ENCODE measurements around the gene C17orf107. TPM values are rescaled to one million over a fixed set of nuclear protein-coding genes. Genes with fewer than 3 reads are reported as not detected.
"Not testable (repeated sequence)": the region's sequence is repeated elsewhere in the genome, so short reads cannot be mapped to it uniquely, and the experiment has no call there.

C17orf107 gene
- total and polyA plus RNA-seq, 2 of the 13 experiments (the other 11 are each of a cell fraction or from before 2014, with no cell fraction given) = 0.20 to 0.59 TPM

- ATAC-seq (no peak), FAIRE-seq (no peak), DNase-seq (ENCODE audit: low spot score) (no peak)
- Histone ChIP-seq H3K79me2 (ENCODE audit: insufficient read depth, low read length) (peaks cover 36% of the 10 kb centered on the region), H3K27me3 (ENCODE audit: control insufficient read depth in 1 of 2, insufficient read depth in 2 of 2, low read length in 2 of 2) (no peaks in the 10 kb centered on the region), H2AFZ (ENCODE audit: low read length) (no peak overlapping the region), H4K20me1 (ENCODE audit: insufficient read depth, low read length) (no peaks in the 10 kb centered on the region), H3K9me3 (ENCODE audit: low read length) (no peaks in the 10 kb centered on the region), H3K36me3 (replicated peaks in 1 of 2; ENCODE audit: control insufficient read depth in 1 of 2, insufficient read depth in 2 of 2, low read length in 2 of 2) (peaks cover 11 to 31% of the 10 kb centered on the region in 2 experiments), H3K4me1 (ENCODE audit: insufficient read depth, low read length) (peaks cover 41% of the 10 kb centered on the region), H3K27ac (ENCODE audit: extremely low read length, insufficient read depth, low read length) (no peak overlapping the region), H3K4me2 (ENCODE audit: low read depth, low read length) (no peak overlapping the region), H3K9ac (ENCODE audit: insufficient read depth, low read depth, low read length) (no peak overlapping the region), H3K4me3 (replicated peaks in 1 of 3; ENCODE audit: insufficient read depth in 1 of 3, low read depth in 2 of 3, low read length in 3 of 3) (no peak overlapping the region)
- ChIA-PET CTCF (ENCODE audit: low intra/inter-chr PET ratio, low total read pairs) (no interaction called here), POLR2A (no interaction called here)
- in situ Hi-C loops (cut with HindIII; ENCODE audit: extremely low pct_ligation_motif_present, low pct_unique_long_range_greater_than_20kb) = no loop called here
- BruUV-seq (replicated peaks) = no TSS peak
- 93% methylated on average over 1 of the region's 1 CpG for WGBS (ENCODE audit: low lambda C conversion rate)
- no peak for TF ChIP-seq ZBTB39 (CRISPR knock-in tag; IDR thresholded peaks at IDR 0.05)
- TF ChIP-seq, protein P1, sequence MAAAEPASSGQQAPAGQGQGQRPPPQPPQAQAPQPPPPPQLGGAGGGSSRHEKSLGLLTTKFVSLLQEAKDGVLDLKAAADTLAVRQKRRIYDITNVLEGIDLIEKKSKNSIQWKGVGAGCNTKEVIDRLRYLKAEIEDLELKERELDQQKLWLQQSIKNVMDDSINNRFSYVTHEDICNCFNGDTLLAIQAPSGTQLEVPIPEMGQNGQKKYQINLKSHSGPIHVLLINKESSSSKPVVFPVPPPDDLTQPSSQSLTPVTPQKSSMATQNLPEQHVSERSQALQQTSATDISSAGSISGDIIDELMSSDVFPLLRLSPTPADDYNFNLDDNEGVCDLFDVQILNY (CRISPR knock-in tag; conservative IDR thresholded peaks at IDR 0.05) = no peak
- no peak for TF ChIP-seq ZNF12 (CRISPR knock-in tag; IDR thresholded peaks at IDR 0.05)
- TF ChIP-seq, protein P2, sequence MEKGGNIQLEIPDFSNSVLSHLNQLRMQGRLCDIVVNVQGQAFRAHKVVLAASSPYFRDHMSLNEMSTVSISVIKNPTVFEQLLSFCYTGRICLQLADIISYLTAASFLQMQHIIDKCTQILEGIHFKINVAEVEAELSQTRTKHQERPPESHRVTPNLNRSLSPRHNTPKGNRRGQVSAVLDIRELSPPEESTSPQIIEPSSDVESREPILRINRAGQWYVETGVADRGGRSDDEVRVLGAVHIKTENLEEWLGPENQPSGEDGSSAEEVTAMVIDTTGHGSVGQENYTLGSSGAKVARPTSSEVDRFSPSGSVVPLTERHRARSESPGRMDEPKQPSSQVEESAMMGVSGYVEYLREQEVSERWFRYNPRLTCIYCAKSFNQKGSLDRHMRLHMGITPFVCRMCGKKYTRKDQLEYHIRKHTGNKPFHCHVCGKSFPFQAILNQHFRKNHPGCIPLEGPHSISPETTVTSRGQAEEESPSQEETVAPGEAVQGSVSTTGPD (CRISPR knock-in tag; IDR thresholded peaks at IDR 0.05) = no peak
- no peak for TF ChIP-seq RARA (CRISPR knock-in tag; IDR thresholded peaks at IDR 0.05)
- TF ChIP-seq NFIC (IDR thresholded peaks at IDR 0.05; ENCODE audit: low read length) = no peak
- TF ChIP-seq ZBTB8A (CRISPR knock-in tag; IDR thresholded peaks at IDR 0.05; ENCODE audit: borderline replicate concordance, low read depth) = no peak
- intact Hi-C loops (cut with micrococcal nuclease; ENCODE audit: unreplicated experiment) = no loop called here
These were observed 36.0 kb upstream of the C17orf107 start for GRCh38 chr17:4863321-4863720.

DNA sequence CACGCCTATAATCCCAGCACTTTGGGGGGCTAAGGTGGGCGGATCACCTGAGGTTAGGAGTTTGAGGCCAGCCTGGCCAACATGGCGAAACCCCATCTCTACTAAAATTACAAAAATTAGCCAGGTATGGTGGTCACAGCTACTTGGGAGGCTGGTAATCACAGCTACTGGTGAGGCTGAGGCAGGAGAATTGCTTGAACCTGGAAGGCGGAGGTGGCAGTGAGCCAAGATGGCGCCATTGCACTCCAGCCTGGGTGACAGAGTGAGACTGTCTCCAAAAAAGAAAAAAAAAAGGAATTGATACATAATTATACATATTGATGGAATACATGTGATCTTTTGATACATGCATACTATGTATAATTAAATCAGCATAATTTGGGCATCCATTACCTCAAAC, 31.8 kb upstream of the C17orf107 start:
- H3K4me3 ChIP-seq (replicated peaks in 1 of 3; ENCODE audit: insufficient read depth in 1 of 3, low read depth in 2 of 3, low read length in 3 of 3); H3K4me2 ChIP-seq (ENCODE audit: low read depth, low read length); in situ Hi-C loops (cut with HindIII; ENCODE audit: extremely low pct_ligation_motif_present, low pct_unique_long_range_greater_than_20kb); H3K9ac ChIP-seq (ENCODE audit: insufficient read depth, low read depth, low read length); H3K27me3 ChIP-seq (ENCODE audit: control insufficient read depth in 1 of 2, insufficient read depth in 2 of 2, low read length in 2 of 2); DNase-seq (ENCODE audit: low spot score); CTCF ChIA-PET (ENCODE audit: low intra/inter-chr PET ratio, low total read pairs); ATAC-seq; FAIRE-seq; H3K4me1 ChIP-seq (ENCODE audit: insufficient read depth, low read length); BruUV-seq (replicated peaks); H2AFZ ChIP-seq (ENCODE audit: low read length); H4K20me1 ChIP-seq (ENCODE audit: insufficient read depth, low read length); H3K27ac ChIP-seq (ENCODE audit: extremely low read length, insufficient read depth, low read length); intact Hi-C loops (cut with micrococcal nuclease; ENCODE audit: unreplicated experiment); H3K9me3 ChIP-seq (ENCODE audit: low read length): not testable (repeated sequence)
- POLR2A ChIA-PET = interaction anchor here (1.0 kb wide), 1 partner anchor 10 kb away, joined by 3 read pairs; no protein-coding TSS in a partner anchor
- 98% methylated on average over 5 of the region's 5 CpGs for WGBS (ENCODE audit: low lambda C conversion rate)
- H3K79me2 ChIP-seq (ENCODE audit: insufficient read depth, low read length) = peaks cover 11% of the 10 kb centered on the region
- H3K36me3 ChIP-seq (replicated peaks in 1 of 2; ENCODE audit: control insufficient read depth in 1 of 2, insufficient read depth in 2 of 2, low read length in 2 of 2) = peaks cover 3 to 24% of the 10 kb centered on the region in 2 experiments; a peak in 4 of 5 replicates

All from HepG2 (cell line).